Testis (tissue), 2 donors: ENCODE measurements around the gene PIM2.

ENCODE experiments used
- POLR2A ChIP-seq: fragments of 450-650 bp; IDR thresholded peaks from one replicate; pipeline ENCODE4 v1.6.1; 2017; ENCODE audit warnings: antibody characterized with exemption, mild to moderate bottlenecking, moderate library complexity
- TF ChIP-seq, protein P1 (sequence below), 3 experiments: fragments of 450-650 bp in 2 of 3; fragments of 200-600 bp in 1 of 3; sonication (generic) in 1 of 3; IDR thresholded peaks; one replicate each; pipeline ENCODE4 v1.5.1; 2016 to 2019; ENCODE audit warnings: antibody characterized with exemption in 3 of 3, mild to moderate bottlenecking in 2 of 3, moderate library complexity in 1 of 3

- TF ChIP-seq, protein P1, sequence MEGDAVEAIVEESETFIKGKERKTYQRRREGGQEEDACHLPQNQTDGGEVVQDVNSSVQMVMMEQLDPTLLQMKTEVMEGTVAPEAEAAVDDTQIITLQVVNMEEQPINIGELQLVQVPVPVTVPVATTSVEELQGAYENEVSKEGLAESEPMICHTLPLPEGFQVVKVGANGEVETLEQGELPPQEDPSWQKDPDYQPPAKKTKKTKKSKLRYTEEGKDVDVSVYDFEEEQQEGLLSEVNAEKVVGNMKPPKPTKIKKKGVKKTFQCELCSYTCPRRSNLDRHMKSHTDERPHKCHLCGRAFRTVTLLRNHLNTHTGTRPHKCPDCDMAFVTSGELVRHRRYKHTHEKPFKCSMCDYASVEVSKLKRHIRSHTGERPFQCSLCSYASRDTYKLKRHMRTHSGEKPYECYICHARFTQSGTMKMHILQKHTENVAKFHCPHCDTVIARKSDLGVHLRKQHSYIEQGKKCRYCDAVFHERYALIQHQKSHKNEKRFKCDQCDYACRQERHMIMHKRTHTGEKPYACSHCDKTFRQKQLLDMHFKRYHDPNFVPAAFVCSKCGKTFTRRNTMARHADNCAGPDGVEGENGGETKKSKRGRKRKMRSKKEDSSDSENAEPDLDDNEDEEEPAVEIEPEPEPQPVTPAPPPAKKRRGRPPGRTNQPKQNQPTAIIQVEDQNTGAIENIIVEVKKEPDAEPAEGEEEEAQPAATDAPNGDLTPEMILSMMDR (IDR thresholded peaks at IDR 0.05) = no peak
- no peak for TF ChIP-seq POLR2A
Observed at GRCh38 chrX:48948589-48948988, 29.8 kb upstream of the PIM2 start.
